Fibroblast of skin of left quadriceps (primary cell): Measurements from ENCODE around the gene IFNA7.
"Not testable (repeated sequence)": the region's sequence is repeated elsewhere in the genome, so short reads cannot be mapped to it uniquely, and the experiment has no call there.

ENCODE experiments used
- DNase-seq, 2 experiments: peaks; one replicate each; pipeline ENCODE4 v3.0.0-alpha.2; 2013; ENCODE audit warnings: low read depth in 2 of 2

Gene IFNA7

GRCh38 chr9:21202105-21202504, at the start of gene IFNA7:
Gene IFNA7, minus strand, starts transcription at chr9:21202205. Its CDS starts 40 bp downstream, at chr9:21202165.
- DNase-seq = not testable (repeated sequence)

GRCh38 chr9:21251638-21252037, 49.6 kb upstream of the IFNA7 start:
- DNase-seq = no peak

- no peak for DNase-seq
Measured at GRCh38 chr9:21251190-21251589, 49.2 kb upstream of the IFNA7 start.

GRCh38 chr9:21244836-21245235, 42.8 kb upstream of the IFNA7 start:
- no peak for DNase-seq

- no peak for DNase-seq
Measured at GRCh38 chr9:21239911-21240310, 37.9 kb upstream of the IFNA7 start, which contains the start of gene IFNA14. Gene IFNA14, minus strand, starts transcription at chr9:21240005. Its CDS starts 70 bp downstream, at chr9:21239935.

GRCh38 chr9:21236360-21236714, 34.3 kb upstream of the IFNA7 start:
- not testable (repeated sequence) for DNase-seq

GRCh38 chr9:21235468-21236359, 33.7 kb upstream of the IFNA7 start:
- peak; percentile 5 to 8 for DNase-seq

GRCh38 chr9:21234153-21234687, 32.2 kb upstream of the IFNA7 start:
- DNase-seq = no peak

GRCh38 chr9:21233258-21233657, 31.3 kb upstream of the IFNA7 start:
- no peak for DNase-seq

GRCh38 chr9:21228122-21228521, 26.1 kb upstream of the IFNA7 start, which contains the start of gene IFNA17:
Gene IFNA17, minus strand, starts transcription at chr9:21228222. Its CDS starts 49 bp downstream, at chr9:21228173.
- DNase-seq = no peak

GRCh38 chr9:21217211-21217610, 15.2 kb upstream of the IFNA7 start, which contains the start of gene IFNA16:
Gene IFNA16, minus strand, starts transcription at chr9:21217311. Its CDS starts 6 bp downstream, at chr9:21217305.
- not testable (repeated sequence) for DNase-seq

- not testable (repeated sequence) for DNase-seq
Measured at GRCh38 chr9:21213411-21214326, 11.7 kb upstream of the IFNA7 start.

- DNase-seq = not testable (repeated sequence)
Measured at GRCh38 chr9:21212160-21212559, 10.2 kb upstream of the IFNA7 start.

- not testable (repeated sequence) for DNase-seq
Measured at GRCh38 chr9:21210782-21211181, 8.8 kb upstream of the IFNA7 start.

- DNase-seq = no peak
Measured at GRCh38 chr9:21210311-21210710, 8.3 kb upstream of the IFNA7 start.

- DNase-seq = not testable (repeated sequence)
Measured at GRCh38 chr9:21207043-21207442, 5.0 kb upstream of the IFNA7 start, which contains the start of gene IFNA10. Gene IFNA10, minus strand, starts transcription at chr9:21207143. Its CDS starts 46 bp downstream, at chr9:21207097.

- DNase-seq = no peak
Measured at GRCh38 chr9:21205204-21205603, 3.2 kb upstream of the IFNA7 start.

GRCh38 chr9:21194867-21195776, 6.9 kb downstream of the IFNA7 start:
- DNase-seq = not testable (repeated sequence)

GRCh38 chr9:21187487-21187886, 14.5 kb downstream of the IFNA7 start, which contains the start of gene IFNA4:
Gene IFNA4, minus strand, starts transcription at chr9:21187587. Its CDS starts 56 bp downstream, at chr9:21187531.
- DNase-seq = not testable (repeated sequence)
